ENCODE results near the gene PLEKHO1.
"Not testable (repeated sequence)": the region's sequence is repeated elsewhere in the genome, so short reads cannot be mapped to it uniquely, and the experiment has no call there.

The PLEKHO1 gene

GRCh38 chr1:150127868-150128267 lies 21.8 kb upstream of the PLEKHO1 start:
- no peaks in the 10 kb centered on the region for H3K4me1 ChIP-seq (ENCODE audit: control insufficient read depth in 1 of 2, insufficient read depth in 2 of 2, low read length in 2 of 2)
- no peak overlapping the region for H3K27ac ChIP-seq (ENCODE audit: low read length)
- H3K27me3 ChIP-seq (ENCODE audit: low read depth, low read length): no peaks in the 10 kb centered on the region
- no peaks in the 10 kb centered on the region for H3K9me3 ChIP-seq (ENCODE audit: control insufficient read depth in 1 of 2, low read length in 2 of 2)
- H3K4me3 ChIP-seq (ENCODE audit: low read depth in 1 of 2, low read length in 2 of 2): no peak overlapping the region
- peaks cover 0 to 7% of the 10 kb centered on the region in 2 donors for H3K36me3 ChIP-seq (ENCODE audit: control insufficient read depth in 1 of 2, insufficient read depth in 2 of 2, low read length in 2 of 2)

- Histone ChIP-seq H3K9me3 (ENCODE audit: control insufficient read depth in 1 of 2, low read length in 2 of 2) (no peaks in the 10 kb centered on the region), H3K27me3 (ENCODE audit: low read depth, low read length) (no peaks in the 10 kb centered on the region), H3K27ac (ENCODE audit: low read length) (no peak overlapping the region), H3K36me3 (ENCODE audit: control insufficient read depth in 1 of 2, insufficient read depth in 2 of 2, low read length in 2 of 2) (peaks cover 0 to 3% of the 10 kb centered on the region in 2 donors), H3K4me1 (ENCODE audit: control insufficient read depth in 1 of 2, insufficient read depth in 2 of 2, low read length in 2 of 2) (no peaks in the 10 kb centered on the region), H3K4me3 (ENCODE audit: low read depth in 1 of 2, low read length in 2 of 2) (no peak overlapping the region)
These were observed 17.3 kb upstream of the PLEKHO1 start for GRCh38 chr1:150132372-150132771.

DNA sequence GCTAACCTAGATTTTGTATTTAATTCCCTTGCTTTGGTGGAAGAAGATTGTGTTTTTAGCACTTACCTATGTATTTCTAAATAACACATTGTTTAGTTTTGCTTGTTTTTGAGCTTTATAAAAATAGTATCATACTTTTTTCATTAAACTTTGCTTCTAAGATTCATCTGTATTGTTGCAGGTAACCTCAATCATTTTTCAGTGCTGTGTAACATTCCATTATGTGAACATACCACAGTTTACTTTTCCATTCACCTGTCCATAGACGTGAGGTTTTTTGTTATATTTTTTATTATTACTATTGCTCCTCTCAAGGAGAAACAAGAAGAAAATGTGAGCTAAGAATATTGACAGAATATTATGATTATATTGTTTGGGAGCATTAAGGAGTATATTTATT lies 15.2 kb upstream of the PLEKHO1 start:
- H3K4me3 ChIP-seq (ENCODE audit: low read depth in 1 of 2, low read length in 2 of 2): no peak overlapping the region
- no peaks in the 10 kb centered on the region for H3K4me1 ChIP-seq (ENCODE audit: control insufficient read depth in 1 of 2, insufficient read depth in 2 of 2, low read length in 2 of 2)
- H3K36me3 ChIP-seq (ENCODE audit: control insufficient read depth in 1 of 2, insufficient read depth in 2 of 2, low read length in 2 of 2): peaks cover 0 to 6% of the 10 kb centered on the region in 2 donors
- H3K27me3 ChIP-seq (ENCODE audit: low read depth, low read length): no peaks in the 10 kb centered on the region
- no peaks in the 10 kb centered on the region for H3K9me3 ChIP-seq (ENCODE audit: control insufficient read depth in 1 of 2, low read length in 2 of 2)
- no peak overlapping the region for H3K27ac ChIP-seq (ENCODE audit: low read length)

DNA sequence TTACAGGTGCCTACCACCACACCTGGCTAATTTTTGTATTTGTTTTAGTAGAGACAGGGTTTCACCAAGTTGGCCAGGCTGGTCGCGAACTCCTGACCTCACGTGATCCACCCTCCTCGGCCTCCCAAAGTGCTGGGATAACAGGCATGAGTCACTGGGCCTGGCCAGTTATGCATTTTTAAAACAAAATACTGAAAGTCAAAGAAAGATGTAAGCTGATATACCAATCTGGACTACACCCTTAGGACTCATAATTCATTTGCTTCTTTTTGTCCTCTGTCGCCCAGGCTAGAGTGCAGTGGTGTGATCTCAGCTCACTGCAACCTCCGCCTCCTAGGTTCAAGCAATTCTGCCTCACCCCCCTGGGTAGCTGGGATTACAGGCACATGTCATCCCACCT lies 14.3 kb upstream of the PLEKHO1 start:
- H3K27ac ChIP-seq (ENCODE audit: low read length); H3K27me3 ChIP-seq (ENCODE audit: low read depth, low read length); H3K4me1 ChIP-seq (ENCODE audit: control insufficient read depth in 1 of 2, insufficient read depth in 2 of 2, low read length in 2 of 2); H3K36me3 ChIP-seq (ENCODE audit: control insufficient read depth in 1 of 2, insufficient read depth in 2 of 2, low read length in 2 of 2); H3K9me3 ChIP-seq (ENCODE audit: control insufficient read depth in 1 of 2, low read length in 2 of 2); H3K4me3 ChIP-seq (ENCODE audit: low read depth in 1 of 2, low read length in 2 of 2): not testable (repeated sequence)

DNA sequence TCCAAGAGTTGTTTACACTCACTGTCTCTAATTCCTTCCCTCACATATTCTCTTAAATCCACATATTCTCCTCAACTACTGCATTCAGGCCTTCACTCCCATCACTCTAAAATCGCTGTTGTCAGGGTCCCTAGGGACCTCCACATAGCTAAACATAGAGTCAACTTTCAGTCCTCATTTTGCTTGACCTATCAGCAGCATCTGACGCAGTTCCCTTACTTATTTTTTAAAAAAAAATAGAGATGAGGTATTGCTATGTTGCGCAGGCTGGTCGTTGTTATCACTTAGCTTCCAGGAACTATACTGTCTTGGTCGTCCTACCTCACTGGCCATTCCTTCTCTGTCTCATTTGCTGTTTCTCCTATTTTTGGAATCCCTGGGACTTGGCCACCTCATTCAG lies 11.7 kb upstream of the PLEKHO1 start:
- Histone ChIP-seq H3K9me3 (ENCODE audit: control insufficient read depth in 1 of 2, low read length in 2 of 2) (no peaks in the 10 kb centered on the region), H3K4me3 (ENCODE audit: low read depth in 1 of 2, low read length in 2 of 2) (no peak overlapping the region), H3K36me3 (ENCODE audit: control insufficient read depth in 1 of 2, insufficient read depth in 2 of 2, low read length in 2 of 2) (peaks cover 0 to 6% of the 10 kb centered on the region in 2 donors), H3K27ac (ENCODE audit: low read length) (no peak overlapping the region), H3K27me3 (ENCODE audit: low read depth, low read length) (no peaks in the 10 kb centered on the region), H3K4me1 (ENCODE audit: control insufficient read depth in 1 of 2, insufficient read depth in 2 of 2, low read length in 2 of 2) (peaks cover 0 to 11% of the 10 kb centered on the region in 2 donors)

GRCh38 chr1:150141452-150141851 lies 8.3 kb upstream of the PLEKHO1 start:
- Histone ChIP-seq H3K27me3 (ENCODE audit: low read depth, low read length) (no peaks in the 10 kb centered on the region), H3K4me3 (ENCODE audit: low read depth in 1 of 2, low read length in 2 of 2) (no peak overlapping the region), H3K27ac (ENCODE audit: low read length) (no peak overlapping the region), H3K4me1 (ENCODE audit: control insufficient read depth in 1 of 2, insufficient read depth in 2 of 2, low read length in 2 of 2) (peaks cover 0 to 11% of the 10 kb centered on the region in 2 donors), H3K36me3 (ENCODE audit: control insufficient read depth in 1 of 2, insufficient read depth in 2 of 2, low read length in 2 of 2) (peaks cover 0 to 3% of the 10 kb centered on the region in 2 donors), H3K9me3 (ENCODE audit: control insufficient read depth in 1 of 2, low read length in 2 of 2) (no peaks in the 10 kb centered on the region)

DNA sequence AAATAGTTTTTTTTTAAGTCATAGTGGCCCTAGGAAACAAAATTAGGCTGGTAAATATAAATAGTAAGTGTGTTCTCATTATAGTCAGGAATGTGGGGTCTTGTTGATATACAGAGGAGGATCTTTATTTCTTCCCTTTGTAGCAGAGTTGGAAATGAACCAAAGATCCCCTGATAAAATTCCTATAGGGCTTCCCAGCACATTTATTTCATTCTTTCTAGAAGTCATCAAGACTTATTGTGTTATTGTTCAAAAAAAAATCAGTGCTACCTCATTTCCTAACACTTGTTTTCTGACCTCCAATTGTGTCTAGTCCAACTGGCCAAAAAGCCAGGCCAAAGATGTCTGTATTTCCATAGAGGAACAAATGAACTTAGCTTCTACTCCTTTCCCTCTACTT lies 7.6 kb upstream of the PLEKHO1 start:
- Histone ChIP-seq H3K9me3 (ENCODE audit: control insufficient read depth in 1 of 2, low read length in 2 of 2) (no peaks in the 10 kb centered on the region), H3K4me3 (ENCODE audit: low read depth in 1 of 2, low read length in 2 of 2) (no peak overlapping the region), H3K27ac (ENCODE audit: low read length) (no peak overlapping the region), H3K4me1 (ENCODE audit: control insufficient read depth in 1 of 2, insufficient read depth in 2 of 2, low read length in 2 of 2) (peaks cover 0 to 11% of the 10 kb centered on the region in 2 donors), H3K27me3 (ENCODE audit: low read depth, low read length) (no peaks in the 10 kb centered on the region), H3K36me3 (ENCODE audit: control insufficient read depth in 1 of 2, insufficient read depth in 2 of 2, low read length in 2 of 2) (peaks cover 0 to 3% of the 10 kb centered on the region in 2 donors)

DNA sequence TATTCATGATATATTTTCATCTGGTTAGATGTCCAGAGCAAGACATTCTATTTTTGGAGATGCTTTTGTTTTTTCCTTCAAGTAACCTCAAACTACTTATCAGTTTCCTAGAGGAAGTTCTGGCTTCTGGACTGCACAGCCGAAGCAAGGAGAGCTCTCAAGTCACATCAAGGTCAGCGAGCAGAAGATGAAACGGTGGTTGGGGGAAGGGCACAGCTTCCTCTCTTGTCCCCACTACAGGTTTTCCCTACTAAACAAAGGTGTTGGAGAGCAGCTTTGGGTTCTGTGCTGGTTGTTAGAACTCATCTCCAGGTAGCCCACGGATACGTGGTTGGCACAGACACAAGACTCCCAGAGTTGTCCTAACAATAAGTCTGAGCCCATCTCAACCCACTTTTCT lies 5.1 kb upstream of the PLEKHO1 start:
- Histone ChIP-seq H3K4me3 (ENCODE audit: low read depth in 1 of 2, low read length in 2 of 2) (no peak overlapping the region), H3K27me3 (ENCODE audit: low read depth, low read length) (no peaks in the 10 kb centered on the region), H3K9me3 (ENCODE audit: control insufficient read depth in 1 of 2, low read length in 2 of 2) (no peaks in the 10 kb centered on the region), H3K4me1 (ENCODE audit: control insufficient read depth in 1 of 2, insufficient read depth in 2 of 2, low read length in 2 of 2) (peaks cover 0 to 17% of the 10 kb centered on the region in 2 donors), H3K27ac (ENCODE audit: low read length) (no peak overlapping the region), H3K36me3 (ENCODE audit: control insufficient read depth in 1 of 2, insufficient read depth in 2 of 2, low read length in 2 of 2) (no peaks in the 10 kb centered on the region)

- H3K36me3 ChIP-seq (ENCODE audit: control insufficient read depth in 1 of 2, insufficient read depth in 2 of 2, low read length in 2 of 2); H3K4me3 ChIP-seq (ENCODE audit: low read depth in 1 of 2, low read length in 2 of 2); H3K9me3 ChIP-seq (ENCODE audit: control insufficient read depth in 1 of 2, low read length in 2 of 2); H3K27ac ChIP-seq (ENCODE audit: low read length); H3K27me3 ChIP-seq (ENCODE audit: low read depth, low read length): not testable (repeated sequence)
- H3K4me1 ChIP-seq (ENCODE audit: control insufficient read depth in 1 of 2, insufficient read depth in 2 of 2, low read length in 2 of 2): peaks cover 0 to 17% of the 10 kb centered on the region in 2 donors
These were observed 3.7 kb upstream of the PLEKHO1 start for GRCh38 chr1:150146016-150146415.

DNA sequence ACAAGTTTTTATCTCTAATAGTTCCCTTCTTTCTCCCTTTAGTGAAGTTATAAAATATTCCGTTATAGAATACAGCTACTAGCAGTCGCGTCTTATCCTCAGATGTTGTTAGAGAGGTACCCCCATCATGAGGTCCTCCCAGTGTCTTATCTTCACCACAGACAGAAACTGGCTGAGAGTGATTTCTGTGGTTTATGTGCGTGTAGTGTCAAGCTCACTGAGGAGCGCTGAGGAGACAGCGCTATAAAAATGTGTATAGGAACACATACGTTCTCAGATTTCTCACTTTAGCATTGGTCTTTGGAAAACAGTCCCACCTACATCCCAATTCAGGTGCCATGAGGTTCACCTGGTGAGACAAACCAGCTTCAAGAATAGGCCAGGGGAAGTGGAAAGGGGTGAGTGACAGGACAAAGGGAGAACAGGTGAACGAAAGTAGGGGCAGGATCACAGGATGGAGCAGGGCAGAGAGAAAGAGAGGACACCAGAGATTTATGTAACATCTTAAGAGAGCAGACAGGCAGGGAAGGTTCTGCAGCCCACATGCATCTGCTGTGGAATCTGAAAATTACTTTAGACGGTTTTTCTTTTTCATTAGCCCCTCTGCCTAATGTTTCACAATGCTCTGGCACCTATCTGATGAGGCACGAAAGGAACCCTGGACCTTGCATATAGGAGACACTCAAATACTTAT lies 2.7 kb upstream of the PLEKHO1 start:
- Histone ChIP-seq H3K4me1 (ENCODE audit: control insufficient read depth in 1 of 2, insufficient read depth in 2 of 2, low read length in 2 of 2) (peaks cover 0 to 10% of the 10 kb centered on the region in 2 donors), H3K36me3 (ENCODE audit: control insufficient read depth in 1 of 2, insufficient read depth in 2 of 2, low read length in 2 of 2) (no peaks in the 10 kb centered on the region), H3K27me3 (ENCODE audit: low read depth, low read length) (no peaks in the 10 kb centered on the region), H3K27ac (ENCODE audit: low read length) (no peak overlapping the region), H3K4me3 (ENCODE audit: low read depth in 1 of 2, low read length in 2 of 2) (no peak overlapping the region), H3K9me3 (ENCODE audit: control insufficient read depth in 1 of 2, low read length in 2 of 2) (no peaks in the 10 kb centered on the region)

DNA sequence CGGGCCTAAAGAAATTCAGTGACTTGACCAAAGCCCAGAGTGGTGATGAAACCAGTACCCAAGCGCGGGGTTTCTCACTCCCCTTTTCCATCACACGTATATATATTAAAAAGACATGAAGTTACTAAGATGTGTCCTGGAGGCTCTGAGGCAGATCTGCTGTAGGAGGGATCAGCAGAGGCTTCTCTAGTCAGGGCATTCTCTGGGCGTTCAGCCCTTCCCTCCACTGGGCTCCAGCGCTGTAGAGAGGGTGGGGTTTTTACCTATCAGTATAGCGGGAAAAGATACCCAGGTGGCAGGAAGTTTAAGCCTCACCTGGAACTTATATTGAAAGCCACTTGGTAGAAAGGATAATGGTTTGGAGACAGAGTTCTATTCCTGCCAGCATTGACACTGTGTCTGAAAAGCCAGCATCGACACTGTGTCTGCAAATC lies 862 bp upstream of the PLEKHO1 start:
- H3K4me3 ChIP-seq (ENCODE audit: low read depth in 1 of 2, low read length in 2 of 2): peak overlapping the region; percentile 70 to 83
- H3K9me3 ChIP-seq (ENCODE audit: control insufficient read depth in 1 of 2, low read length in 2 of 2): no peaks in the 10 kb centered on the region
- H3K27me3 ChIP-seq (ENCODE audit: low read depth, low read length): no peaks in the 10 kb centered on the region
- H3K4me1 ChIP-seq (ENCODE audit: control insufficient read depth in 1 of 2, insufficient read depth in 2 of 2, low read length in 2 of 2): peaks cover 6 to 13% of the 10 kb centered on the region in 2 donors
- peaks cover 0 to 5% of the 10 kb centered on the region in 2 donors for H3K36me3 ChIP-seq (ENCODE audit: control insufficient read depth in 1 of 2, insufficient read depth in 2 of 2, low read length in 2 of 2)
- peak overlapping the region; percentile 93 for H3K27ac ChIP-seq (ENCODE audit: low read length)

All from muscle layer of duodenum (tissue), 2 donors.